Amniotic epithelial cell (primary cell): ENCODE measurements around the gene KIF23.

Experiments
- DNase-seq: peaks from one replicate; pipeline ENCODE4 v3.0.0-alpha.2; 2010; ENCODE audit warnings: low read depth

KIF23 gene

DNA sequence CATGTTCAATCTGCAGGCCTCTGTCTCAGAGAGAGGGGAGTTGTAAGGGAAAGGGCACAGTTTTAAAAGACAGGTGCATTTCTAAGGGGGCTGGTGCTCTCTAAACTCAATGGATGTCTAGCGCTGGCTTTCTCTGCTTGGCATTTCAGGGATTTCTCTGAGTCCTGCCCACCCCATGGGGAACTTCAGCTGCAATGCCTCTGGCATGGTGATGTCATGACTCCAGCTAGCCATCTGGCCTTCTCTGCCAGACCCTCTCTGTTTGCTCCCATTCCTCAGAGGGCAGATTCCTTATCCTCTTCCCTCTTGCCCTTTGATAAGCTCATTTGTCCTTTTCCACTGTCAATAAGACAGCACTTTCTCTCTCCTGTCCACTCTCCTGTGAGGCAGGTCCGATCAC lies 79.3 kb downstream of the KIF23 start:
- no peak for DNase-seq

DNA sequence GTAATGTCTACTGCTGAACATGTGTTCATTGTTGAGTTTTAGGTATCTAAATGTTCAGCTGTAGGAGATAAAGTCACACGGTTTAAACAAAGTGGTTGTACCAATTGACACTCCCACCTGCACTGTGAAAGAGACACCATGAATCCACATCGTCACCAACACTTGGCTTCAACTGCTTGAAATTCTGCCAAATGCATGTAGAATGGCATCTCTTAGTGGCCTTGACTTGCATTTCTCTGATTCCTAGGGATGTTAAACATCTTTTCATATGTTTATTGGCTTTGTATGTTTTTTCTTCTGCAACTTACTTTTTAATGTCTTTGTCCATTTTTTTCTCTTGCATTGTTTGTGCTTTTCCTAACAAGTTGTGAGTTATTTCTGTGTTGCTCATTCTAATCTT lies 81.9 kb downstream of the KIF23 start:
- no peak for DNase-seq

GRCh38 chr15:69497076-69497475 lies 82.9 kb downstream of the KIF23 start:
- no peak for DNase-seq

DNA sequence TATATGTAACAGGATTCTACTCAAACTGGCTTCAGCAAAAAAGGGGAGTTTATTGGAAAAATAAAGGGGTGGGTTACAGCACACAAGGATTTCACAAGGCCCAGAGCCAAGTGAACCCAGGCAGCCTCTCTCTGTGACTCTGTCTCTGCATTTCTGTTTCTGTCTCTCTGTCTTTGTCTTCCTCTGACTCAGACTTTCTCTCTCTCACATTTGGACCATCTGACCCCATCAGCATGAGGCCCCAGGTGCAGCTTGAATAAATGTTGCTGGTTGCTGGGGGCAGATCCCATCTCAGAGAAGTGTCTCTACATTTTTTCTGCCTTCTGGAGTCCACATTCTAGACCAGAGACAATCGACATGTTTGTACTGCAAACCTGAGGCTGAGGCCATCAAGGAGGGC lies 83.5 kb downstream of the KIF23 start:
- no peak for DNase-seq
